ENCODE results near the gene ANKRD27.
"Not testable (repeated sequence)": the region's sequence is repeated elsewhere in the genome, so short reads cannot be mapped to it uniquely, and the experiment has no call there.

Gene ANKRD27

GRCh38 chr19:32688311-32688710, 13.3 kb upstream of the ANKRD27 start:
- no peak for DNase-seq

GRCh38 chr19:32687681-32688080, 12.7 kb upstream of the ANKRD27 start:
- no peak for DNase-seq

DNA sequence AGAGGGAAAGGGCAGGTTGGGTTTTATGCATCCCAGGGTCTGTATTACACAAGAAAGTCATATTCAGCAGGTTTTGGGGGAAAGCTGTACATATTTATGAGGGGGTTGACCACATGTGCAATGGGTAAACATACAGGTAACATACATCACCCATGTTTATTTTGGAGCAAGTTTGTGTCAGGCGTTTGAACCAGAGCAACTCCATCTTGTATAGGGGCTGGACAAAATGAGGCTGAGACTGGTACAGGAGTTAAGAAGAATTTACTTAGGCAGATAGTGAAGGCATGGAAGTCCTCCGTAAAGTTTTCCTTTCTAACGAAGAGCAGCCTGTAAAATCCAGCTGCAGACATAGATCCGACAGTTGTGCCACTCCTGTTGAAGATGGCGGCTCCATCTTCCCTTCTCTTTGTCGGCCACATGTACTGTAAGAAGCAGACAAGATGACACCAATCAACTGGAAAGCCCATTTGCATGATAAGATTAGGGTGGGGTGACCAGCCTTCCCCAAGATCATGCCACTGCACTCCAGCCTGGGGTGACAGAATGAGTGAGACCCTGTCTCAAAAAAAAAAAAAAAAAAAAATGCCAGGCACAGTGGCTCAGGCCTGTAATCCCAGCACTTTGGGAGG, 12.0 kb upstream of the ANKRD27 start:
- no peak for DNase-seq

GRCh38 chr19:32682317-32682716, 7.3 kb upstream of the ANKRD27 start:
- no peak for DNase-seq

DNA sequence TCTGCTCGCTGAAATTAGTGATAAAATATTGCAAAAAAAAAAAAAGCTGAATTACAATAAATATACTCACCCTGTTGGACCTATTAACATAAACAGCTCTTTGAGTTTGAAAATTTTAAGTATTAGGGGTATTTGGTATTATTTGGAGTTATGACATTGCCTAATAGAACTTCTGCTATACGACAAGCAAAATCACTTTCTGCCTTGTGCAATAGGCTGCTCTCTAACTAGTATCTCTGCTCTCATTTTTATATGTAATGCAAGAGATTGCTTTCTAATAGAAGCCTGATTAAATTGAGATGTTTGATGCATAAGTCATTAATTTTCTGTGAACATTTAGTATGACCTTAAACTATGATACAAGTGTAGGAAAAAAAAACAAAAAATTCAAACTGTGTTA, 6.0 kb upstream of the ANKRD27 start:
- DNase-seq = no peak

DNA sequence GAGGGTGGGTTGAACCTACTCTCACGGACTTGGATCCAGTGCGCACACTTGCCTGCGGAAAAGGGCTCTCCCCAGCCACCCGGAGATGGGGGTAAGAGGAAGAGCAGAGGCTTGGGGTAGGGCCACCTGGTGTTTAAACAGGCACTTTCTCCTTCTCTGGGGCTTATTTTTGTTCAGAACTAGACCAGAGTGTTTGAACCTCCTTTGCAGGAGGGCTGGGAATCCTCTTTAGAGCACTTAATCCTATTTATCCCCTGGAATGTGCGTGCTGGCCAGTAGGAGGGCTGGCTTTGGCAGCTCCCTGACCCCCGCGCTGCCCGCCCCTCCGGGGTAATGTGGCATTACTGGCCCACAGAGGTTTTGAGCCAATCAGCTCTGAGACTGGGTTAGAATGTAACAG, 2.7 kb upstream of the ANKRD27 start:
- no peak for DNase-seq

DNA sequence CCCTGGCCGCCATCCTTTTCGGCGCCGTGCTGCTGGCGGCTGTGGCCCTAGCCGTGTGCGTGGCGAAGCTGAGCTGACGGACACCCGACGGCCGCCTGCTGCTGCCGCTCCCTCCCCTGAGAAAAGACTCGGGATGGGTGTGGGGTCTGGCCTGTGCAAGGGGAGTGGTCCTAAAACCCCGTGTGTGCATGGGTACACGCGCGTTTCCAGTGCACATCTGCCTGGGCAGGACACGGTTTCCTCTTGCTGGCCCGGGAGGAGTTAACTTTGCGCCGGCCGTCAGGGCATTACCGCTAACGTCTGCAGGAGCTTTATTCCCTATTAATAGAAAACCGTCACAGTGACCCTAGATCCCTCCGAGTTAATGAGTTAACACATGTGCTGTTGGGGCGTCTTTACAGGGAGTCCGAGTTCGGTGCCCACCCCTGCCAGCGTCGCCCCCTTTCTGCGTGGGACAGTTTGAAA, 1.9 kb upstream of the ANKRD27 start:
- DNase-seq = no peak

GRCh38 chr19:32676186-32676894, 1.4 kb upstream of the ANKRD27 start:
- DNase-seq = no peak

DNA sequence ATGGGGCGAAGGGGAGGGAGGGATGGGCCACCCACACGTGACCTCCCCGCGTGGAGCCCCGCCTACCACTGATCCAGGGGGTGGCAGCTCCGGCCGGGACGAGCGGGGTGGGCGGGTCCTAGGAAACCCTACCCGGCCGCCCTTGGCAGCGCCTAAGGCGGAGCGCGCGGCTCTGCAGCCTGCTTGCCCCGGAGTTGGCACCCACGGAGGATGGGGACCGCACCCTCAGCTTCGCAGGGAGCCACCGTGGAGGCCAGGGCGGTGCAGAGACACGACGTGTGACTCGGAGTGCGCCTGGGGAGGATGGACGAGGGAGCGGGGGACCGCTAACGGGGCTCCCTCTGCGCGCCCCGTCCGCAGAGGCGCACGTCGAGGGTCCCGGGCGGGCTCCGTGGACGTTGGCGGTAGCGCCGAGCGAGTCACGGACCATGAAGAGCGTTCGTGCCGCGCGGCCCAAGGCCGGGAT, 773 bp upstream of the ANKRD27 start, which contains the start of gene RGS9BP:
RGS9BP (plus strand) TSS at position 129 of the 466 bp plus-strand sequence. CDS start 416 bp downstream, outside the sequence.
- peak; percentile 10 for DNase-seq

- DNase-seq = no peak
Measured at GRCh38 chr19:32674153-32674930, 638 bp downstream of the ANKRD27 start.

- DNase-seq = no peak
Measured at GRCh38 chr19:32673573-32673972, 1.4 kb downstream of the ANKRD27 start.

GRCh38 chr19:32672841-32673240, 2.1 kb downstream of the ANKRD27 start:
- no peak for DNase-seq

GRCh38 chr19:32671883-32672593, 2.9 kb downstream of the ANKRD27 start:
- DNase-seq = no peak

DNA sequence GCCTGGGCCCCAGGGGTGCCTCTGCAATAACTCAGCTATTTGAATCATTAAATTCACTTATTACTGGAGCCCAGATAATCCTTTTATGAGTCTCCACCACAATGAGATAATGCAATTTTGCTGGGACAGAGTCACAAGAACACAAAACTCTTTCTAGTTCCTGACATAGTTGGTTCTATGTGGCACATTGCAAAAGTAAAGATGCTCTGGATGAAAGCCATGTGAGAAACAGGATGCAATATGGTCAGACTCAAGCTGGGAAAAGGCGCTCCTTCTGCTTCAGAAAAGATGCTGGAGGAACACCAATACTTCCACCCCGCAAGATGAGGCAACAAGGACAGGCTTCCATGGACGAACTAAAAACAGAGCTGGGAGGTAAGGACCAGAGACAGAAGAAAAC, 5.7 kb downstream of the ANKRD27 start:
- DNase-seq = no peak

DNA sequence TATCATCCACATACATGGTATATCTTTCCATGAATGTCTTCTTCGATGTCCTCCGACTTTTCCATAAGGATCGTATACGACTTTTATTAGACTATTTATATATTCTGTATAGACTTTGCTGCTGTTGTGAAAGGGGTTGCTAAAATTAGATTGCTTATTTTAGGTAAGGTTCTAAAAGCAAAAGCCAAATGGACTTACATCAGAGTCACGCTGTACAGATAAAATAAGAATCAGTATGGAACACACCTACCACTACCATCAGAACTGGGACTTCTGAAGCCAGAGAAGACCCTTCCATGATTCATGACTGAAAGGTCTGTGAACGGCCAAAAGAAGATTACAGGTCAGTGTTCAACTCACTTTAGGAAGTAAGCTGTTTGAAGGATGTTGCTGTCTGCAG, 8.9 kb downstream of the ANKRD27 start:
- DNase-seq = no peak

DNA sequence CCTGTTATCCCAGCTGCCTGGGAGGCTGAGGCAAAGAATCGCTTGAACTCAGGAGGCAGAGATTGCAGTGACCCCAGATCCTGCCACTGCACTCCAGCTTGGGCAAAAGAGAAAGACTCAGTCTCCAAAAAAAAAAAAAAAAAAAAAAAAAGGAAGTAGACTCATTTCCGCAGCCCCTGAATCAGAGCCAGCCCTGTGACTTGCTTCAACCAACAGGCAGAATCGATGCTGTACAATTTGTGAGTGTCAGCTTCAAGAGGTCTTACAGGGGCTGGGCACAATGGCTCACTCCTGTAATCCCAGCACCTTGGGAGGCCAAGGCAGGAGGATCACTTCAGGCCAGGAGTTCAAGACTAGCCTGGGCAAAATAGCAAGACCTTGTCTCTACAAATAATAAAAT, 12.8 kb downstream of the ANKRD27 start:
- no peak for DNase-seq

- DNase-seq = no peak
Measured at GRCh38 chr19:32661318-32661717, 13.7 kb downstream of the ANKRD27 start.

DNA sequence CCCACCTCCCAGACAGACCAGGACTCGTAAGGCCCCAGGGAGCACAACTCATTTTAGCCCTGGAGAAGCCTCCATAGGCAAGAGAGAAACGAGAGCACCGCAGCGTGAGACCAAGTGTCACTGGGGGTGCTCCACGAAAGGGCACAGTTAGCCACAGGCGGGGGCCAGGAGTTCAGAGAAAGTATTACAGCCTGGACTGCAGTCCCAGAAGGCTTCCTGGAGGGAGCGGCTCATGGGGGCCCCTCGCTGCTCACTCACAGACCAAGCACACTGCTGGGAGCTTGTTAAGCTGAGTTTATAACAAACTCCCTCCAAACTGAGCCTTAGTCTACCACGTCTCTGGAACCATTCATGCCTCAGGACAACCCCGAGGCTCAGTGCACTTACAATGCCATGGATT, 16.5 kb downstream of the ANKRD27 start:
- no peak for DNase-seq

DNA sequence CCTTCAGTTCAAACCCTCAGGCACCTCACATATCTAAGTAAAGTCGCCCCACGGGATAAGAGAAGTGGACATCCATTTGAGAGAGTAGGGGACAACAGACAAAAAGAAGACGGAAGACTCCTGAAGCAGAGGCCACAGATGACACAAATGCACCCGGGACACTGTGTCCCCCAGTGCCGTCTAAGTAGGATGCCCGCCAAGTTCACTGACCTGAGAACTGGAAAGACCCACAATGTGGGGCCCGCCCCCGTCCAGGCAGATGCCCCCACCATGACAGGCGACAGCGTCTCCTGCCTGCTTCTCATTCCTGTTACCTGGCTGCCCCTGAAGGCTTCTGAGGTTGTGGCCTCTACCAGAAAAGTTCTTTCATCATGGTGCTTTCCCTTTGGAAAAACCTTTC, 16.9 kb downstream of the ANKRD27 start:
- no peak for DNase-seq

GRCh38 chr19:32656379-32656778, 18.6 kb downstream of the ANKRD27 start:
- not testable (repeated sequence) for DNase-seq

DNA sequence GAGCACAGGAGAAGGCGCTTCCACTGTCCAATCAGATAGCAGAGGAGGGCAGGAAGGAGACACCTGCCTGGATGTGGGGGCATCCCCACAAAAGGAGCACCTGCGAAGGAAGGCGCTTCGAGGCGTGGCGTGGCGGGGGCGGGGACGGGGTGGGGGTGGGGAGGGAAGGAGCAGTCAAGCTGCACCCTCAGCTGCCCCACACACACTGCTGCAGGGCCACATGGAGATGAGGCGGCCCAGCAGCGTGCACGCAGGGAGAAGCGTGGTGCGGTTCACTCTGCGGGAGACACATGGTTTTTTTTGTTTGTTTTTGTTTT, 21.4 kb downstream of the ANKRD27 start:
- DNase-seq = no peak

- peak; percentile 79 for DNase-seq
Measured at GRCh38 chr19:32652894-32653598, 21.9 kb downstream of the ANKRD27 start.

- DNase-seq = not testable (repeated sequence)
Measured at GRCh38 chr19:32652331-32652730, 22.6 kb downstream of the ANKRD27 start.

Measured in NCI-H2029 treated with DMSO at 0.1 percent for 48 hours (cell line).